Stimulated activated CD4-positive, alpha-beta T cell treated with anti-CD3 and anti-CD28 coated beads, Interleukin-12 subunit alpha, Interleukin-12 subunit beta, amount 100 ng/mL, for 4 hours (primary cell): ENCODE results near the gene ITPRIPL2.
A peak's percentile ranks its signal among the peaks of the same experiment; 100 is the strongest.

ENCODE experiments used
- DNase-seq: peaks from one replicate; pipeline ENCODE4 v3.0.0-alpha.2; 2020

ITPRIPL2 gene

GRCh38 chr16:19145010-19145409 lies 31.2 kb downstream of the ITPRIPL2 start:
- no peak for DNase-seq

GRCh38 chr16:19147126-19147525 lies 33.4 kb downstream of the ITPRIPL2 start:
- DNase-seq = no peak

GRCh38 chr16:19147627-19148026 lies 33.9 kb downstream of the ITPRIPL2 start:
- DNase-seq = no peak

- no peak for DNase-seq
Observed at GRCh38 chr16:19148189-19148588, 34.4 kb downstream of the ITPRIPL2 start.

GRCh38 chr16:19151310-19151709 lies 37.5 kb downstream of the ITPRIPL2 start:
- DNase-seq = no peak

GRCh38 chr16:19152042-19152441 lies 38.3 kb downstream of the ITPRIPL2 start:
- DNase-seq = no peak

GRCh38 chr16:19153876-19154275 lies 40.1 kb downstream of the ITPRIPL2 start:
- no peak for DNase-seq

GRCh38 chr16:19162085-19162484 lies 48.3 kb downstream of the ITPRIPL2 start:
- no peak for DNase-seq

GRCh38 chr16:19163215-19163614 lies 49.5 kb downstream of the ITPRIPL2 start:
- DNase-seq = no peak

GRCh38 chr16:19164285-19164684 lies 50.5 kb downstream of the ITPRIPL2 start:
- DNase-seq = no peak

GRCh38 chr16:19165101-19165500 lies 51.3 kb downstream of the ITPRIPL2 start:
- no peak for DNase-seq

GRCh38 chr16:19166500-19166899 lies 52.7 kb downstream of the ITPRIPL2 start:
- DNase-seq = no peak

GRCh38 chr16:19167710-19168370 lies 54.1 kb downstream of the ITPRIPL2 start, which contains the start of gene SYT17:
TSS of gene SYT17 (plus strand) at chr16:19168240. CDS start at chr16:19168647, 407 bp downstream.
- peak; percentile 12 for DNase-seq

- DNase-seq = no peak
Observed at GRCh38 chr16:19168371-19169081, 54.8 kb downstream of the ITPRIPL2 start.

GRCh38 chr16:19169082-19169639 lies 55.4 kb downstream of the ITPRIPL2 start:
- no peak for DNase-seq

- DNase-seq = no peak
Observed at GRCh38 chr16:19170043-19170655, 56.4 kb downstream of the ITPRIPL2 start.
